ENCODE measurements around the gene SLC16A14. TPM values are rescaled to one million over a fixed set of nuclear protein-coding genes. Genes with fewer than 3 reads are reported as not detected.

SLC16A14 gene
- total RNA-seq, 1 experiment from 2014 or later, result 7.9 TPM

GRCh38 chr2:230097424-230097823 is 28.7 kb upstream of the SLC16A14 start (continued):
- TF ChIP-seq, protein P1, sequence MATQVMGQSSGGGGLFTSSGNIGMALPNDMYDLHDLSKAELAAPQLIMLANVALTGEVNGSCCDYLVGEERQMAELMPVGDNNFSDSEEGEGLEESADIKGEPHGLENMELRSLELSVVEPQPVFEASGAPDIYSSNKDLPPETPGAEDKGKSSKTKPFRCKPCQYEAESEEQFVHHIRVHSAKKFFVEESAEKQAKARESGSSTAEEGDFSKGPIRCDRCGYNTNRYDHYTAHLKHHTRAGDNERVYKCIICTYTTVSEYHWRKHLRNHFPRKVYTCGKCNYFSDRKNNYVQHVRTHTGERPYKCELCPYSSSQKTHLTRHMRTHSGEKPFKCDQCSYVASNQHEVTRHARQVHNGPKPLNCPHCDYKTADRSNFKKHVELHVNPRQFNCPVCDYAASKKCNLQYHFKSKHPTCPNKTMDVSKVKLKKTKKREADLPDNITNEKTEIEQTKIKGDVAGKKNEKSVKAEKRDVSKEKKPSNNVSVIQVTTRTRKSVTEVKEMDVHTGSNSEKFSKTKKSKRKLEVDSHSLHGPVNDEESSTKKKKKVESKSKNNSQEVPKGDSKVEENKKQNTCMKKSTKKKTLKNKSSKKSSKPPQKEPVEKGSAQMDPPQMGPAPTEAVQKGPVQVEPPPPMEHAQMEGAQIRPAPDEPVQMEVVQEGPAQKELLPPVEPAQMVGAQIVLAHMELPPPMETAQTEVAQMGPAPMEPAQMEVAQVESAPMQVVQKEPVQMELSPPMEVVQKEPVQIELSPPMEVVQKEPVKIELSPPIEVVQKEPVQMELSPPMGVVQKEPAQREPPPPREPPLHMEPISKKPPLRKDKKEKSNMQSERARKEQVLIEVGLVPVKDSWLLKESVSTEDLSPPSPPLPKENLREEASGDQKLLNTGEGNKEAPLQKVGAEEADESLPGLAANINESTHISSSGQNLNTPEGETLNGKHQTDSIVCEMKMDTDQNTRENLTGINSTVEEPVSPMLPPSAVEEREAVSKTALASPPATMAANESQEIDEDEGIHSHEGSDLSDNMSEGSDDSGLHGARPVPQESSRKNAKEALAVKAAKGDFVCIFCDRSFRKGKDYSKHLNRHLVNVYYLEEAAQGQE (IDR thresholded peaks at IDR 0.05; ENCODE audit: low read depth), result no peak
- TF ChIP-seq EZH2 (IDR thresholded peaks at IDR 0.05) (no peak), TCF7L2 (IDR thresholded peaks at IDR 0.05; ENCODE audit: borderline replicate concordance, extremely low read depth, insufficient read depth, insufficient read length) (no peak), YY1 (IDR thresholded peaks at IDR 0.05; ENCODE audit: extremely low read depth, insufficient replicate concordance, low read depth, low read length) (no peak), ELF1 (IDR thresholded peaks at IDR 0.05; ENCODE audit: borderline replicate concordance, low read depth) (no peak), JUND (IDR thresholded peaks at IDR 0.05) (no peak), ZNF274 (IDR thresholded peaks at IDR 0.05; ENCODE audit: low read depth, low read length) (no peak), EZH2phosphoT487 (IDR thresholded peaks at IDR 0.05; ENCODE audit: borderline replicate concordance) (no peak), SIN3A (IDR thresholded peaks at IDR 0.05; ENCODE audit: low read depth) (no peak)

GRCh38 chr2:230090967-230091366 is 22.2 kb upstream of the SLC16A14 start:
- Histone ChIP-seq H3K79me2 (ENCODE audit: insufficient read depth, low read length) (no peaks in the 10 kb centered on the region), H4K20me1 (ENCODE audit: insufficient read depth) (no peaks in the 10 kb centered on the region), H3K9me2 (ENCODE audit: insufficient read depth) (no peaks in the 10 kb centered on the region), H3K4me3 (replicated peaks in 1 of 2; ENCODE audit: low read depth in 1 of 2, low read length in 2 of 2) (no peak overlapping the region), H3K4me2 (ENCODE audit: low read length) (no peak overlapping the region), H3K9ac (ENCODE audit: low read length) (no peak overlapping the region), H2AFZ (ENCODE audit: low read depth, low read length, poor library complexity, severe bottlenecking) (no peak overlapping the region), H3K36me3 (ENCODE audit: control insufficient read depth in 1 of 2, insufficient read depth in 2 of 2, low read length in 2 of 2) (no peaks in the 10 kb centered on the region), H3K4me1 (ENCODE audit: control insufficient read depth in 1 of 2, insufficient read depth in 2 of 2, low read length in 2 of 2) (no peaks in the 10 kb centered on the region), H3K27ac (ENCODE audit: low read depth, low read length) (no peak overlapping the region), H3K27me3 (ENCODE audit: insufficient read depth, low read length) (no peaks in the 10 kb centered on the region), H3K9me3 (ENCODE audit: control insufficient read depth in 1 of 2, insufficient read depth in 1 of 2, low read depth in 1 of 2, low read length in 2 of 2) (no peaks in the 10 kb centered on the region)
- TF ChIP-seq CBX3 (IDR thresholded peaks at IDR 0.05; ENCODE audit: low read depth) (no peak), EZH2 (IDR thresholded peaks at IDR 0.05) (no peak), POLR2A (IDR thresholded peaks at IDR 0.05; ENCODE audit: borderline replicate concordance, extremely low read depth, insufficient read depth, insufficient read length) (no peak), EZH2phosphoT487 (IDR thresholded peaks at IDR 0.05; ENCODE audit: borderline replicate concordance) (no peak), SRF (IDR thresholded peaks at IDR 0.05; ENCODE audit: low read depth) (no peak), RAD21 (IDR thresholded peaks at IDR 0.05; ENCODE audit: low read depth) (no peak), POLR2AphosphoS5 (IDR thresholded peaks at IDR 0.05; ENCODE audit: low read depth, low read length) (no peak), ZNF274 (IDR thresholded peaks at IDR 0.05; ENCODE audit: low read depth, low read length) (no peak), YY1 (IDR thresholded peaks at IDR 0.05; ENCODE audit: extremely low read depth, insufficient replicate concordance, low read depth, low read length) (no peak)
- TF ChIP-seq, protein P2, sequence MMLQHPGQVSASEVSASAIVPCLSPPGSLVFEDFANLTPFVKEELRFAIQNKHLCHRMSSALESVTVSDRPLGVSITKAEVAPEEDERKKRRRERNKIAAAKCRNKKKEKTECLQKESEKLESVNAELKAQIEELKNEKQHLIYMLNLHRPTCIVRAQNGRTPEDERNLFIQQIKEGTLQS (IDR thresholded peaks at IDR 0.05), result no peak
- no peak for ATAC-seq
- no peak for DNase-seq (ENCODE audit: low read depth, low spot score)
- no TSS peak for BruUV-seq (replicated peaks)
- ChIA-PET POLR2A (interaction anchor here (0.6 kb wide), 1 partner anchor 37 kb away, joined by 3 read pairs; no protein-coding TSS in a partner anchor), CTCF (no interaction called here), RAD21 (ENCODE audit: low non-redundant PET in 1 of 2, low total read pairs in 2 of 2, uncharacterized antibody in 2 of 2, unreplicated experiment in 2 of 2) (no interaction called here)
- intact Hi-C loops (cut with micrococcal nuclease), result no loop called here

Measured in HCT116 (cell line).